ENCODE measurements around the gene CA12.

The CA12 gene

GRCh38 chr15:63340878-63341277, 40.8 kb downstream of the CA12 start:
- H3K79me2 ChIP-seq (ENCODE audit: insufficient read depth, low read length): no peaks in the 10 kb centered on the region
- H4K20me1 ChIP-seq (ENCODE audit: insufficient read depth, low read length): no peaks in the 10 kb centered on the region
- H3K9ac ChIP-seq (ENCODE audit: low read depth, low read length): no peak overlapping the region
- DNase-seq (no peak), ATAC-seq (ENCODE audit: insufficient read depth, low read depth) (no peak)
- no peaks in the 10 kb centered on the region for H3K36me3 ChIP-seq (ENCODE audit: insufficient read depth, low read length)
- H3K4me3 ChIP-seq (ENCODE audit: low read depth in 1 of 2, low read length in 2 of 2): no peak overlapping the region
- no peaks in the 10 kb centered on the region for H3K27me3 ChIP-seq (ENCODE audit: insufficient read depth, low read length, poor library complexity)
- TF ChIP-seq, protein P1, sequence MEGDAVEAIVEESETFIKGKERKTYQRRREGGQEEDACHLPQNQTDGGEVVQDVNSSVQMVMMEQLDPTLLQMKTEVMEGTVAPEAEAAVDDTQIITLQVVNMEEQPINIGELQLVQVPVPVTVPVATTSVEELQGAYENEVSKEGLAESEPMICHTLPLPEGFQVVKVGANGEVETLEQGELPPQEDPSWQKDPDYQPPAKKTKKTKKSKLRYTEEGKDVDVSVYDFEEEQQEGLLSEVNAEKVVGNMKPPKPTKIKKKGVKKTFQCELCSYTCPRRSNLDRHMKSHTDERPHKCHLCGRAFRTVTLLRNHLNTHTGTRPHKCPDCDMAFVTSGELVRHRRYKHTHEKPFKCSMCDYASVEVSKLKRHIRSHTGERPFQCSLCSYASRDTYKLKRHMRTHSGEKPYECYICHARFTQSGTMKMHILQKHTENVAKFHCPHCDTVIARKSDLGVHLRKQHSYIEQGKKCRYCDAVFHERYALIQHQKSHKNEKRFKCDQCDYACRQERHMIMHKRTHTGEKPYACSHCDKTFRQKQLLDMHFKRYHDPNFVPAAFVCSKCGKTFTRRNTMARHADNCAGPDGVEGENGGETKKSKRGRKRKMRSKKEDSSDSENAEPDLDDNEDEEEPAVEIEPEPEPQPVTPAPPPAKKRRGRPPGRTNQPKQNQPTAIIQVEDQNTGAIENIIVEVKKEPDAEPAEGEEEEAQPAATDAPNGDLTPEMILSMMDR (IDR thresholded peaks at IDR 0.05; ENCODE audit: borderline replicate concordance, extremely low read depth, low read length, poor library complexity, severe bottlenecking): no peak
- no peak for TF ChIP-seq EZH2 (IDR thresholded peaks at IDR 0.05; ENCODE audit: borderline replicate concordance, low read depth, low read length, severe bottlenecking)
- H3K27ac ChIP-seq (ENCODE audit: low read length): no peak overlapping the region
- H3K4me1 ChIP-seq (ENCODE audit: insufficient read depth, low read length): no peaks in the 10 kb centered on the region
- no peaks in the 10 kb centered on the region for H3K9me3 ChIP-seq (ENCODE audit: insufficient read depth, low read length, severe bottlenecking)
- H3K4me2 ChIP-seq (ENCODE audit: insufficient read depth, low read length): no peak overlapping the region
- no peak overlapping the region for H2AFZ ChIP-seq (ENCODE audit: low read depth, low read length)

- Histone ChIP-seq H3K4me3 (ENCODE audit: low read depth in 1 of 2, low read length in 2 of 2) (no peak overlapping the region), H3K4me2 (ENCODE audit: insufficient read depth, low read length) (no peak overlapping the region)
- no peak for ATAC-seq (ENCODE audit: insufficient read depth, low read depth)
Observed at GRCh38 chr15:63340353-63340752, 41.3 kb downstream of the CA12 start.

DNA sequence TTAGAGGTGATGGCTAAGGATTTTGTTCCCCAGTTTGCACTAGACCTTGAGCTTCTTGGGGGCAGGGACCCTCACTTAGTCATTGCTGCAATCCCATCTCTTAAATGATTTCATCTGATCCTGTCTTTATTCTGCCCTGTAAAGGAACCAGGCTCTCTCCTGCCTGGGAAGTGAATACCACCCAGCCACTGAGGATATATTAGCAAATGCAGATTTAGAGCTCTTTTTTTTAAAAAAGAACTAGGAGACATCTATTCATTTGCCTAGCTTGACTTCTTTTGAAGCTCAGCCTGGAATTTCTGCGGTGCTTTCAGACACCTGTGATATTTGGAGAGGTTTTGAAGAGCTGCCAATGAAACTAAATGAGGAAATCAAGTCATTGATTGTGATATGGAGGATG, 41.8 kb downstream of the CA12 start:
- Histone ChIP-seq H3K9ac (ENCODE audit: low read depth, low read length) (no peak overlapping the region), H3K27ac (ENCODE audit: low read length) (no peak overlapping the region), H2AFZ (ENCODE audit: low read depth, low read length) (no peak overlapping the region), H3K36me3 (ENCODE audit: insufficient read depth, low read length) (no peaks in the 10 kb centered on the region), H3K4me2 (ENCODE audit: insufficient read depth, low read length) (no peak overlapping the region), H3K9me3 (ENCODE audit: insufficient read depth, low read length, severe bottlenecking) (no peaks in the 10 kb centered on the region), H3K79me2 (ENCODE audit: insufficient read depth, low read length) (no peaks in the 10 kb centered on the region), H3K27me3 (ENCODE audit: insufficient read depth, low read length, poor library complexity) (no peaks in the 10 kb centered on the region), H3K4me3 (ENCODE audit: low read depth in 1 of 2, low read length in 2 of 2) (no peak overlapping the region), H4K20me1 (ENCODE audit: insufficient read depth, low read length) (no peaks in the 10 kb centered on the region), H3K4me1 (ENCODE audit: insufficient read depth, low read length) (no peaks in the 10 kb centered on the region)
- ATAC-seq (ENCODE audit: insufficient read depth, low read depth) (no peak), DNase-seq (no peak)
- no peak for TF ChIP-seq EZH2 (IDR thresholded peaks at IDR 0.05; ENCODE audit: borderline replicate concordance, low read depth, low read length, severe bottlenecking)
- TF ChIP-seq, protein P1 (IDR thresholded peaks at IDR 0.05; ENCODE audit: borderline replicate concordance, extremely low read depth, low read length, poor library complexity, severe bottlenecking): no peak

More at GRCh38 chr15:63340353-63340752, 41.3 kb downstream of the CA12 start:
- H3K4me1 ChIP-seq (ENCODE audit: insufficient read depth, low read length): no peaks in the 10 kb centered on the region
- no peaks in the 10 kb centered on the region for H3K9me3 ChIP-seq (ENCODE audit: insufficient read depth, low read length, severe bottlenecking)
- H3K36me3 ChIP-seq (ENCODE audit: insufficient read depth, low read length): no peaks in the 10 kb centered on the region
- H3K79me2 ChIP-seq (ENCODE audit: insufficient read depth, low read length): no peaks in the 10 kb centered on the region
- H3K9ac ChIP-seq (ENCODE audit: low read depth, low read length): no peak overlapping the region
- H2AFZ ChIP-seq (ENCODE audit: low read depth, low read length): no peak overlapping the region
- TF ChIP-seq, protein P1 (IDR thresholded peaks at IDR 0.05; ENCODE audit: borderline replicate concordance, extremely low read depth, low read length, poor library complexity, severe bottlenecking): no peak
- no peak for TF ChIP-seq EZH2 (IDR thresholded peaks at IDR 0.05; ENCODE audit: borderline replicate concordance, low read depth, low read length, severe bottlenecking)
- no peak overlapping the region for H3K27ac ChIP-seq (ENCODE audit: low read length)
- H3K27me3 ChIP-seq (ENCODE audit: insufficient read depth, low read length, poor library complexity): no peaks in the 10 kb centered on the region
- no peak for DNase-seq
- H4K20me1 ChIP-seq (ENCODE audit: insufficient read depth, low read length): no peaks in the 10 kb centered on the region

Data from DND-41 (cell line).